Cardiac fibroblast (primary cell): Measurements from ENCODE around the gene COBL.

Experiments used
- DNase-seq, 2 donors: peaks; one replicate each; pipeline versions ENCODE4 v3.0.0 to v3.0.0-alpha.2; 2010; ENCODE audit warnings: low read depth in 2 of 2
- H3K4me3 ChIP-seq, 2 donors: replicated peaks in 1 of 2; 1 replicate in 1 of 2; 2 replicates in 1 of 2; pipeline ENCODE4 v1.5.1; 2011; ENCODE audit warnings: low read depth in 2 of 2, low read length in 2 of 2, mild to moderate bottlenecking in 2 of 2, moderate library complexity in 1 of 2
- CTCF ChIP-seq: IDR thresholded peaks from one replicate; pipeline ENCODE4 v1.5.1; 2011; ENCODE audit warnings: low read depth, mild to moderate bottlenecking, low read length, inconsistent platforms

The COBL gene

GRCh38 chr7:51038573-51038972 lies 278.0 kb downstream of the COBL start:
- no peak overlapping the region for H3K4me3 ChIP-seq
- DNase-seq: no peak
- no peak for TF ChIP-seq CTCF

GRCh38 chr7:51035716-51036115 lies 280.9 kb downstream of the COBL start:
- no peak for TF ChIP-seq CTCF
- DNase-seq: peak; percentile 51 to 55
- no peak overlapping the region for H3K4me3 ChIP-seq

GRCh38 chr7:51034521-51035264 lies 281.9 kb downstream of the COBL start:
- no peak overlapping the region for H3K4me3 ChIP-seq
- peak; percentile 51 to 84 for DNase-seq
- no peak for TF ChIP-seq CTCF

- no peak for TF ChIP-seq CTCF
- DNase-seq: peak in 1 of 2 donors; percentile 33
- H3K4me3 ChIP-seq: no peak overlapping the region
Observed at GRCh38 chr7:51033727-51034520, 282.7 kb downstream of the COBL start.

- H3K4me3 ChIP-seq: no peak overlapping the region
- DNase-seq: no peak
- no peak for TF ChIP-seq CTCF
Observed at GRCh38 chr7:51031791-51032515, 284.7 kb downstream of the COBL start.

- DNase-seq: no peak
- TF ChIP-seq CTCF: no peak
- no peak overlapping the region for H3K4me3 ChIP-seq
Observed at GRCh38 chr7:51031216-51031615, 285.4 kb downstream of the COBL start.
